NB4 (cell line): ENCODE data around the gene NPIPB2.
"Not testable (repeated sequence)": the region's sequence is repeated elsewhere in the genome, so short reads cannot be mapped to it uniquely, and the experiment has no call there.

ENCODE experiments used
- DNase-seq: peaks from one replicate; pipeline ENCODE4 v3.0.0; 2010; ENCODE audit warnings: low read depth
- H3K4me3 ChIP-seq: one replicate; pipeline ENCODE4 v1.5.1; 2011; ENCODE audit warnings: mild to moderate bottlenecking, low read depth, low read length, moderate library complexity
- MYC ChIP-seq: IDR thresholded peaks from 2 replicates; pipeline ENCODE4 v1.6.1; 2011; ENCODE audit warnings: low read depth, low read length
- POLR2A ChIP-seq: IDR thresholded peaks from 2 replicates; pipeline ENCODE4 v1.6.1; 2011; ENCODE audit warnings: mild to moderate bottlenecking; ENCODE audit not compliant: insufficient read length; ENCODE audit errors: extremely low read depth
- TF ChIP-seq, protein P1 (sequence below): IDR thresholded peaks from 2 replicates; pipeline ENCODE4 v1.6.1; 2011; ENCODE audit warnings: low read depth, low read length
- TF ChIP-seq, protein P2 (sequence below): IDR thresholded peaks from one replicate; pipeline ENCODE4 v1.5.1; 2012; ENCODE audit warnings: low read depth, low read length

The NPIPB2 gene

DNA sequence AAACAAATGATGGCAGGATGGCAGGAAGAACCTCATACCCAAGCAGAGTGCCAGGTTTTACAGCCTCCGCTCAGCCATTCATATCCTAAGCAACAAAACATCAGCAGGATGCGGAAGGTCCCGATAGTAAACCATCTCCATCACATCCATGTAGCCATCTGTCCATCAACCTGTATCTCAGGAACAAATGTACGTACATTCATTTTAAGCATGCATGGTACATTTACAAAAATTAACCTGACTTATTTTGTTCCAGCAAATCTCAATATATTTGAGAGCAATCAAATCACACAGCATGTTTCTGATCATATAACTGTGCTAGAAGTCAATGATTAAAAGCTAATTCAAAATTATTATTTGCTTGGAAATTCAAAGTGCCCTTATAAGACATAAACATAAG, at the start of gene NPIPB2:
TSS of gene NPIPB2 (minus strand) at position 101 of the 400 bp plus-strand sequence. CDS start at position 101, 0 bp downstream.
- H3K4me3 ChIP-seq, DNase-seq: not testable (repeated sequence)

DNA sequence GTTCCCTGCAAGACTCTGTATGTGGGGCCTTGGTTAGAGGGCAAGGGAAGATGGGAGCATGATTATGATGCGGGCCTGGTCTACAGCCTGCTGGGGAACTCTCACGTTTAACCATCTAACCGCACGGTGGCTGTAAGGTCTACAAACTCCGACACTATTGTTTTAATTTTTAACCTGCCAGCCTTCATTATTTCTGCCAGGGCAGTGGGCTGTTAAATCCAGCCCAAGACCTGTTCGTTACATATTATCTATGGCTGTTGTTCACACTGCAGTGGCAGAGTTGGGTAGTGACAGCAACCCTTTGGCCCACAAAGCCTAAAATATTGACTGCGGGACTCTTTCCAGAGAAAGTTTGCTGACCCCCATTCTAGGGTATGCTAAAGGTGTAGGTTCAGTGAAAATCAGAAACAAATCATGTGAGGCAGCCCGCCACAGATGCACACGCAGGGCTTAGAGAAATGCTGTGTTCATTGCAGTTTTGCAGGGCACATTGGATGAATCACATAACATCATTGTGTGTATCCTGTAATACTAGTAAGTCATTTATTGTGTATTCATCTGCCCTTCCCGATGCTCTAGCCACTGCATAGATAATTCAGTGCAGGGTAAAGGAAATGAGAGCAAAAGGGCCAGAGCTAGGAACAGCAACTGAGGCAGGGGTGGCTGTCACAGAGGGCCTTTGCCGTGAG, 49.0 kb upstream of the NPIPB2 start:
- TF ChIP-seq POLR2A (no peak), MYC (no peak)
- TF ChIP-seq, protein P1, sequence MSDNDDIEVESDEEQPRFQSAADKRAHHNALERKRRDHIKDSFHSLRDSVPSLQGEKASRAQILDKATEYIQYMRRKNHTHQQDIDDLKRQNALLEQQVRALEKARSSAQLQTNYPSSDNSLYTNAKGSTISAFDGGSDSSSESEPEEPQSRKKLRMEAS = no peak
- TF ChIP-seq, protein P2, sequence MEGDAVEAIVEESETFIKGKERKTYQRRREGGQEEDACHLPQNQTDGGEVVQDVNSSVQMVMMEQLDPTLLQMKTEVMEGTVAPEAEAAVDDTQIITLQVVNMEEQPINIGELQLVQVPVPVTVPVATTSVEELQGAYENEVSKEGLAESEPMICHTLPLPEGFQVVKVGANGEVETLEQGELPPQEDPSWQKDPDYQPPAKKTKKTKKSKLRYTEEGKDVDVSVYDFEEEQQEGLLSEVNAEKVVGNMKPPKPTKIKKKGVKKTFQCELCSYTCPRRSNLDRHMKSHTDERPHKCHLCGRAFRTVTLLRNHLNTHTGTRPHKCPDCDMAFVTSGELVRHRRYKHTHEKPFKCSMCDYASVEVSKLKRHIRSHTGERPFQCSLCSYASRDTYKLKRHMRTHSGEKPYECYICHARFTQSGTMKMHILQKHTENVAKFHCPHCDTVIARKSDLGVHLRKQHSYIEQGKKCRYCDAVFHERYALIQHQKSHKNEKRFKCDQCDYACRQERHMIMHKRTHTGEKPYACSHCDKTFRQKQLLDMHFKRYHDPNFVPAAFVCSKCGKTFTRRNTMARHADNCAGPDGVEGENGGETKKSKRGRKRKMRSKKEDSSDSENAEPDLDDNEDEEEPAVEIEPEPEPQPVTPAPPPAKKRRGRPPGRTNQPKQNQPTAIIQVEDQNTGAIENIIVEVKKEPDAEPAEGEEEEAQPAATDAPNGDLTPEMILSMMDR = no peak
- H3K4me3 ChIP-seq = no peak overlapping the region
- no peak for DNase-seq

DNA sequence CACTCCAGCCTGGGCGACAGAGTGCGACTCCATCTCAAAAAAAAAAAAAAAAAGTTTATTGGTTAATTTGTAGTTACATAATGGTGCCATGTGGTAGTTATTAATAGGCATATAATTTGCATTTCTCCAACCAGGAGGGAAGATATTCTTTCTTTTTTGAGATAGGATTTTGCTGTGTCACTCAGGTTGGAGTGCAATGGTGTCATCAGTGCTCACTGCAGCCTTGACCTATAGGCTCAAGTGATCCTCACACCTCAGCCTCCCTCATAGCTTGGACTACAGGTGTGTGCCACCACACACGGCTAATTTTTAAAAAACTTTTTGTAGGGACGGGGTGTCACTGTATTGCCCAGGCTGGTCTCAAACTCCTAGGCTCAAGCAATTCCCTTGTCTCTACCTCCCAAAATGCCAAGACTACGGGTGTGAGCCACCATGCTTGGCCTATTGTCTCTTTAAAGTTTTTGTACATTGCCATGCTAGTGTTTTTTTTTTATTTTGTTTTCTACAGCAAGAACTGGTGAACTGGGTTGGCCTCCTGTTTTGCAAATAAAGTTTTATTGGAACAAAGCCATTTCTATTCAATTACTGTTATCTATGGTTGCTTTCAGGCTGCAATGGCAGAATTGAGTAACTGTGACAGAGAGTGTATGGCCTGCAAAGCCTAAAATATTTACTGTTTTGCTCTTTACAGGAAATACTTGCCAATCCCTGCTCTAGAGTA, 46.6 kb upstream of the NPIPB2 start:
- TF ChIP-seq MYC (no peak), POLR2A (no peak)
- TF ChIP-seq, protein P2 = no peak
- TF ChIP-seq, protein P1 = no peak
- H3K4me3 ChIP-seq = no peak overlapping the region
- DNase-seq = no peak

DNA sequence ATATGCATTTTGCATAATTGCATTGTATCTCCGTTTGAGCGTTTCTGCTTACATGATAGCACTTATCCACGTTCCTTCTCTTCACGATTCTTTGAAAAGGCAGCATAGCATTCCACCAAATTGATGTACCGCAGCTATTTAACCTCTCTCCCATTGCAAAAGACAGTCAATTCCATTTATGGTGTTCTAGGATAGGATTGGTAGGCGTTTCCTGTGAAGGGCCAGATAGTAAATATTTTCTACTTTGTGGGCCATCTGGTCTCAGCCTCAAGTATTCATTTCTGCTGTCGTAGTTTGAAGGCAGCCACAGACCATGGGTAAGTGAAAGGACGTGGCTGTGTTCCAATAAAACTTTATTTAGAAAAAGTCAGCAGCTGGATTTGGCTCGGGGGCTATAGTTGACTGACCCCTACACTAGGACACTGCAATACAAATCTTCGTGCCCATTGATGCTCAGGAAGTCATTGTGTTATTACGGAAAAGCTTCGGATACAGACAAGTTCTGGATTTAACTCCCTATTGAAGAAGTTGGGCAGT, 44.7 kb upstream of the NPIPB2 start:
- DNase-seq = no peak
- H3K4me3 ChIP-seq = no peak overlapping the region
- TF ChIP-seq MYC (no peak), POLR2A (no peak)
- TF ChIP-seq, protein P1 = no peak
- TF ChIP-seq, protein P2 = no peak

DNA sequence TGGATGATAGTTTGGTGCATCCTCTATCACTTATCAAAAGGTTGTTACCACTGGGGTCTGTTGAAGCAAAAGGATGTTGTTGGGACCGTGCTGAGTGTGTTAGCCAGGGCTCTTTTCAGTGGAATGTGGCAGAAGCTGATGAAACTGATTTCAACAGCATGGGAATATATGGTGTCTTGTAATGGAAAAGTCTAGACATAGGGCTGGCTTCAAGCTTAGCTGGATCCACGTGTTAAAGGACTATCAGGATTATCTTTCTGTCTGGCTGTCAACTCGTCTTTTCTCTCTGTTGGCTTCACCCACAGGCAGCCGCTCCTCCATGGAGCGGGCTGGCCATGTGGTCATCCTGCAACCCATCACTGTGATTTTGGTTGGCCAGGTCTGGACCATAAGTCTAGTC, 43.4 kb upstream of the NPIPB2 start:
- H3K4me3 ChIP-seq = no peak overlapping the region
- no peak for DNase-seq
- TF ChIP-seq MYC = no peak
- TF ChIP-seq, protein P1 = no peak
- TF ChIP-seq, protein P2 = no peak
- TF ChIP-seq POLR2A = no peak

DNA sequence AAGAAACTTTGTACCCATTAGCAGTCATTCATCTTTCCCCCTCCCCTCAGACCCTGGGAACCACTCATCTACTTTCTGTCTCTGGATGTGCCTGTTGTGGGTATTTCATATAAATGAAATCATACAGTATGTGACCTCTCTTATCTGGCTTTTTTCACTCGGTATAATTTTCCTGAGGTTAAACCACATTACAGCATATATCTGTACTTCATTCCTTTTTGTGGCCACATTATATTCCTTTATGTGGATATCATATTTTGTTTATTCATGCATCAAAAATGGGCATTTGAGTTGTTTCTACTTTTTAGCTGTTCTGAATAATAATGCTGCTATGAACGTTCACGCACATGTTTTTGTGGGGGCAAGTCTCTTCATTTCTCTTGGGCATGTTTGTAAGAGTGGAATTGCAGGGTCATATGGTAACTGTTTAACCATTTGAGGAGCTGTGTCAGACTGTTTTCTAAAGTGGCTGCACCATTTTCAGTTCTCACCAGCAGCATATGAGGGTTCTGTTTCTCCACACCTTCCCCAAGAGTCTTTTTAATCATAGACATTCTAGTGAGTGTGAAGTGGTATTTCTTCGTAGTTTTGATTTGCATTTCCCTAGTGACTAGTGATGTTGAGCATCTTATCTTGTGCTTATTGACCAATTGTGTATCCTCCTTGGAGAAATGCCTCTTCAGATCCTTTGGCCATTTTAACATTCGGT, 38.4 kb upstream of the NPIPB2 start:
- no peak overlapping the region for H3K4me3 ChIP-seq
- TF ChIP-seq, protein P1 = no peak
- TF ChIP-seq, protein P2 = no peak
- TF ChIP-seq POLR2A (no peak), MYC (no peak)
- no peak for DNase-seq
